Fibroblast of lung (primary cell): ENCODE data around the gene PLEKHA5.

Experiments used
- EZH2 ChIP-seq: IDR thresholded peaks from 2 replicates; pipeline ENCODE4 v1.5.1; 2012; ENCODE audit warnings: low read length, control low read depth, mild to moderate bottlenecking; ENCODE audit errors: missing control alignments
- TF ChIP-seq, protein P1 (sequence below), 2 donors: IDR thresholded peaks in 1 of 2; conservative IDR thresholded peaks in 1 of 2; 1 replicate in 1 of 2; 2 replicates in 1 of 2; pipeline ENCODE4 v1.5.1; 2011 to 2012; ENCODE audit warnings: low read length in 2 of 2, control low read depth in 1 of 2, inconsistent platforms in 1 of 2, low read depth in 1 of 2, mild to moderate bottlenecking in 1 of 2

DNA sequence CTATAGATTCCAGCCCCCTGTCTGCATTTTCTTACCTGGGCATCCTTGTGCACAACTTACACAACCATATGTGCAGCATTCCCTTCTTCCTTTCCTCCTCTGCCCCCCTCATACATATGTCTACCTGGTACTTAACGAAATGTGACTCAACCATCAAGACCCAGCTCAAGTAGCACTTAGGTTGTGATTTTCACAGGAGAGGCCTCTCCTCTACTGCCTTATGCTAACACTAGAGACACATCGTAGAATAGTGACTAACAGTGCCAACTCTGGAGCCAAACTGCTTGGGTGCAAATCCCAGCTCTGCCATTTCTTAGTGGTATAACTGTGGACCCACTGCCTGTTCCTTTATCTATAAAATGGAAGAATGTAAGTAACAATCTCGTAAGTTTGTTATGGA, 24.1 kb upstream of the PLEKHA5 start:
- no peak for TF ChIP-seq EZH2
- TF ChIP-seq, protein P1, sequence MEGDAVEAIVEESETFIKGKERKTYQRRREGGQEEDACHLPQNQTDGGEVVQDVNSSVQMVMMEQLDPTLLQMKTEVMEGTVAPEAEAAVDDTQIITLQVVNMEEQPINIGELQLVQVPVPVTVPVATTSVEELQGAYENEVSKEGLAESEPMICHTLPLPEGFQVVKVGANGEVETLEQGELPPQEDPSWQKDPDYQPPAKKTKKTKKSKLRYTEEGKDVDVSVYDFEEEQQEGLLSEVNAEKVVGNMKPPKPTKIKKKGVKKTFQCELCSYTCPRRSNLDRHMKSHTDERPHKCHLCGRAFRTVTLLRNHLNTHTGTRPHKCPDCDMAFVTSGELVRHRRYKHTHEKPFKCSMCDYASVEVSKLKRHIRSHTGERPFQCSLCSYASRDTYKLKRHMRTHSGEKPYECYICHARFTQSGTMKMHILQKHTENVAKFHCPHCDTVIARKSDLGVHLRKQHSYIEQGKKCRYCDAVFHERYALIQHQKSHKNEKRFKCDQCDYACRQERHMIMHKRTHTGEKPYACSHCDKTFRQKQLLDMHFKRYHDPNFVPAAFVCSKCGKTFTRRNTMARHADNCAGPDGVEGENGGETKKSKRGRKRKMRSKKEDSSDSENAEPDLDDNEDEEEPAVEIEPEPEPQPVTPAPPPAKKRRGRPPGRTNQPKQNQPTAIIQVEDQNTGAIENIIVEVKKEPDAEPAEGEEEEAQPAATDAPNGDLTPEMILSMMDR (conservative IDR thresholded peaks at IDR 0.05 in 1 of 2, IDR thresholded peaks at IDR 0.05 in 1 of 2; ENCODE audit: low read depth in 1 of 2, low read length in 2 of 2): no peak
